ENCODE results near the gene SPINK1. TPM values are rescaled to one million over a fixed set of nuclear protein-coding genes. Genes with fewer than 3 reads are reported as not detected.

The SPINK1 gene
- polyA plus RNA-seq, 1 donor from 2014 or later, result not detected

- no peak overlapping the region for H3K4me3 ChIP-seq (ENCODE audit: low read length)
- H3F3A ChIP-seq (ENCODE audit: insufficient read depth, low read length, poor library complexity, severe bottlenecking), result no peaks in the 10 kb centered on the region
- H3K4me2 ChIP-seq (ENCODE audit: low read length), result no peak overlapping the region
- TF ChIP-seq MXI1 (conservative IDR thresholded peaks at IDR 0.05; ENCODE audit: poor library complexity, severe bottlenecking) (no peak), RAD21 (conservative IDR thresholded peaks at IDR 0.05) (no peak)
- H4K20me1 ChIP-seq (ENCODE audit: insufficient read depth), result no peaks in the 10 kb centered on the region
- no peaks in the 10 kb centered on the region for H3K36me3 ChIP-seq (ENCODE audit: insufficient read depth, low read length)
- H3K9me2 ChIP-seq (ENCODE audit: insufficient read depth, low read length), result no peaks in the 10 kb centered on the region
- no peak overlapping the region for H2AFZ ChIP-seq (ENCODE audit: low read depth, low read length)
- no peaks in the 10 kb centered on the region for H3K9me3 ChIP-seq (ENCODE audit: low read length)
- no peaks in the 10 kb centered on the region for H3K79me2 ChIP-seq (replicated peaks; ENCODE audit: insufficient read depth, low read length)
- no peak overlapping the region for H3K9ac ChIP-seq (ENCODE audit: low read length)
- H3K27ac ChIP-seq (ENCODE audit: low read length), result no peak overlapping the region
- no peaks in the 10 kb centered on the region for H3K27me3 ChIP-seq (ENCODE audit: insufficient read depth, low read depth, low read length)
These were observed 30.0 kb downstream of the SPINK1 start for GRCh38 chr5:147801461-147801860.

- no peaks in the 10 kb centered on the region for H3K9me3 ChIP-seq (ENCODE audit: low read length)
- H3K79me2 ChIP-seq (replicated peaks; ENCODE audit: insufficient read depth, low read length), result no peaks in the 10 kb centered on the region
- H3K27ac ChIP-seq (ENCODE audit: low read length), result no peak overlapping the region
- no peaks in the 10 kb centered on the region for H4K20me1 ChIP-seq (ENCODE audit: insufficient read depth)
- no peak overlapping the region for H2AFZ ChIP-seq (ENCODE audit: low read depth, low read length)
- H3K4me2 ChIP-seq (ENCODE audit: low read length), result no peak overlapping the region
- no peak overlapping the region for H3K9ac ChIP-seq (ENCODE audit: low read length)
- no peaks in the 10 kb centered on the region for H3F3A ChIP-seq (ENCODE audit: insufficient read depth, low read length, poor library complexity, severe bottlenecking)
- H3K4me3 ChIP-seq (ENCODE audit: low read length), result no peak overlapping the region
- H3K9me2 ChIP-seq (ENCODE audit: insufficient read depth, low read length), result no peaks in the 10 kb centered on the region
- TF ChIP-seq EP300 (conservative IDR thresholded peaks at IDR 0.05; ENCODE audit: poor library complexity, severe bottlenecking), result no peak
- no peak for TF ChIP-seq REST (IDR thresholded peaks at IDR 0.05; ENCODE audit: borderline replicate concordance)
- no peak for TF ChIP-seq SMC3 (conservative IDR thresholded peaks at IDR 0.05; ENCODE audit: poor library complexity)
- no peak for TF ChIP-seq EZH2 (IDR thresholded peaks at IDR 0.05; ENCODE audit: borderline replicate concordance, insufficient read depth, low read length, poor library complexity, severe bottlenecking)
- TF ChIP-seq MXI1 (conservative IDR thresholded peaks at IDR 0.05; ENCODE audit: poor library complexity, severe bottlenecking), result no peak
- TF ChIP-seq POLR2AphosphoS5 (IDR thresholded peaks at IDR 0.05), result no peak
- TF ChIP-seq TAF1 (IDR thresholded peaks at IDR 0.05; ENCODE audit: low read depth), result no peak
- TF ChIP-seq RAD21 (conservative IDR thresholded peaks at IDR 0.05), result no peak
- no peak for TF ChIP-seq CTCF (IDR thresholded peaks at IDR 0.05; ENCODE audit: poor library complexity, severe bottlenecking)
- H3K36me3 ChIP-seq (ENCODE audit: insufficient read depth, low read length), result no peaks in the 10 kb centered on the region
- H3K27me3 ChIP-seq (ENCODE audit: insufficient read depth, low read depth, low read length), result no peaks in the 10 kb centered on the region
These were observed 31.0 kb downstream of the SPINK1 start for GRCh38 chr5:147800491-147800890.
